Uterus (tissue), 2 donors: ENCODE results near the gene ZNF804B.

Source experiments
- CTCF ChIP-seq, 4 experiments: fragments of 200-600 bp in 2 of 4; fragments of 450-650 bp in 2 of 4; sonication (generic) in 2 of 4; IDR thresholded peaks; one replicate each; pipeline ENCODE4 v1.5.1; 2016 to 2019; ENCODE audit warnings: antibody characterized with exemption in 4 of 4, mild to moderate bottlenecking in 2 of 4, moderate library complexity in 1 of 4
- POLR2A ChIP-seq, 2 donors: fragments of 450-650 bp; IDR thresholded peaks; one replicate each; pipeline ENCODE4 v1.6.1; 2016; ENCODE audit warnings: antibody characterized with exemption in 2 of 2, mild to moderate bottlenecking in 1 of 2, moderate library complexity in 1 of 2

GRCh38 chr7:89133819-89134218 is 374.3 kb downstream of the ZNF804B start:
- TF ChIP-seq CTCF (IDR thresholded peaks at IDR 0.05) (no peak), POLR2A (IDR thresholded peaks at IDR 0.05) (no peak)
